Measurements from ENCODE around the gene NOL6. TPM values are rescaled to one million over a fixed set of nuclear protein-coding genes. Genes with fewer than 3 reads are reported as not detected.
"Not testable (repeated sequence)": the region's sequence is repeated elsewhere in the genome, so short reads cannot be mapped to it uniquely, and the experiment has no call there.

Gene NOL6, protein sequence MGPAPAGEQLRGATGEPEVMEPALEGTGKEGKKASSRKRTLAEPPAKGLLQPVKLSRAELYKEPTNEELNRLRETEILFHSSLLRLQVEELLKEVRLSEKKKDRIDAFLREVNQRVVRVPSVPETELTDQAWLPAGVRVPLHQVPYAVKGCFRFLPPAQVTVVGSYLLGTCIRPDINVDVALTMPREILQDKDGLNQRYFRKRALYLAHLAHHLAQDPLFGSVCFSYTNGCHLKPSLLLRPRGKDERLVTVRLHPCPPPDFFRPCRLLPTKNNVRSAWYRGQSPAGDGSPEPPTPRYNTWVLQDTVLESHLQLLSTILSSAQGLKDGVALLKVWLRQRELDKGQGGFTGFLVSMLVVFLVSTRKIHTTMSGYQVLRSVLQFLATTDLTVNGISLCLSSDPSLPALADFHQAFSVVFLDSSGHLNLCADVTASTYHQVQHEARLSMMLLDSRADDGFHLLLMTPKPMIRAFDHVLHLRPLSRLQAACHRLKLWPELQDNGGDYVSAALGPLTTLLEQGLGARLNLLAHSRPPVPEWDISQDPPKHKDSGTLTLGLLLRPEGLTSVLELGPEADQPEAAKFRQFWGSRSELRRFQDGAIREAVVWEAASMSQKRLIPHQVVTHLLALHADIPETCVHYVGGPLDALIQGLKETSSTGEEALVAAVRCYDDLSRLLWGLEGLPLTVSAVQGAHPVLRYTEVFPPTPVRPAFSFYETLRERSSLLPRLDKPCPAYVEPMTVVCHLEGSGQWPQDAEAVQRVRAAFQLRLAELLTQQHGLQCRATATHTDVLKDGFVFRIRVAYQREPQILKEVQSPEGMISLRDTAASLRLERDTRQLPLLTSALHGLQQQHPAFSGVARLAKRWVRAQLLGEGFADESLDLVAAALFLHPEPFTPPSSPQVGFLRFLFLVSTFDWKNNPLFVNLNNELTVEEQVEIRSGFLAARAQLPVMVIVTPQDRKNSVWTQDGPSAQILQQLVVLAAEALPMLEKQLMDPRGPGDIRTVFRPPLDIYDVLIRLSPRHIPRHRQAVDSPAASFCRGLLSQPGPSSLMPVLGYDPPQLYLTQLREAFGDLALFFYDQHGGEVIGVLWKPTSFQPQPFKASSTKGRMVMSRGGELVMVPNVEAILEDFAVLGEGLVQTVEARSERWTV
- total RNA-seq = 10 to 100 TPM; 13.0 to 32.3 (median 27.0) TPM

DNA sequence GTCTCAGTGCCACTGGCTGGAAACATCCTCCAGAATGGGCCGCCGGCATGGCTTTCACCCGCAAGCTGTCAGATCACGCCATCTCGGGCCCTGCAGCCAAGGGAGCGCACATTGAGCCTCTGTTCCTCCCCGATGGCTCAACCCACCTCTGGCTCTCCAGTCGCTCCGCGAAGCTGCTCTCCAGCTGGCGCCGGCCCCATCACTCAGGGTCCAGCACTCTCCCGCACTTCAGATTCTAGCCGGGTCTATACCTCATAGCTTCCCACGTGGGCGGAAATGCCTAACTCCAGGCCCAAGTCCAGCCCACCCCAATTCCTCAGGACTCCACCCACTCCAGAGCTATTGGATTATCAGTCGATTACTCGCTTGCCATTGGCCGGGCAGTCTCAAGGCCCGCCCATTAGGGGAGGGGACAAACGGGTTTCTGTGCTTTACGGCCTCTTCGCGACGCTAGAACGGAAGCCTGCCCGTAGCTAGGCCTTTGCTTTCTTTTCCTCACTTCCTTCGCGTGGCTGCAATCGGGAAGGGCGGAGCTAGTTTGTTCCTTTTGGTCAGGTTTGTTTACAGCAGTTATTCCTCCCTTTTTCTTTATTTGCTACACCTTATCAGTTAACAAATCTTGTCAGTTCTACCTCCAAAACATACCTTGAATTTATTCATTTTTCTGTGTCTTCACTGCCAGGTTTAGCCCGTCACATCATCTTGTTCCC lies at the start of gene NOL6:
NOL6 (minus strand) TSS at position 282 of the 710 bp plus-strand sequence; CDS start at position 200, 82 bp downstream.
- H3K27ac ChIP-seq = peak within 1 kb of the TSS; percentile 40 to 69 (median 61)
- 1 to 2% methylated on average over 20 to 28 of the region's 32 CpGs for WGBS, 2 donors
- intact Hi-C loops (cut with DNase I) = no loop called here

GRCh38 chr9:33521861-33522260 lies 48.1 kb upstream of the NOL6 start:
- H3K9me3 ChIP-seq; DNase-seq; H3K36me3 ChIP-seq; H3K27me3 ChIP-seq; H3K27ac ChIP-seq; H3K4me3 ChIP-seq (replicated peaks in 1 of 3); intact Hi-C loops (cut with DNase I): not testable (repeated sequence)
- WGBS, 2 donors = 73 to 78% methylated on average over 6 of the region's 6 CpGs
- H3K4me1 ChIP-seq = peaks cover 0 to 14% of the 10 kb centered on the region in 2 donors

More for the DNA sequence above, at the start of gene NOL6:
- Histone ChIP-seq H3K4me3 (replicated peaks in 1 of 3) (peak within 1 kb of the TSS; percentile 27 to 79 (median 77)), H3K36me3 (peaks cover 27 to 29% of the 10 kb centered on the region in 2 donors), H3K4me1 (peaks cover 14 to 15% of the 10 kb centered on the region in 2 donors), H3K27me3 (no peaks in the 10 kb centered on the region), H3K9me3 (no peaks in the 10 kb centered on the region)
- DNase-seq = peak; percentile 99
- TF ChIP-seq, protein P1, sequence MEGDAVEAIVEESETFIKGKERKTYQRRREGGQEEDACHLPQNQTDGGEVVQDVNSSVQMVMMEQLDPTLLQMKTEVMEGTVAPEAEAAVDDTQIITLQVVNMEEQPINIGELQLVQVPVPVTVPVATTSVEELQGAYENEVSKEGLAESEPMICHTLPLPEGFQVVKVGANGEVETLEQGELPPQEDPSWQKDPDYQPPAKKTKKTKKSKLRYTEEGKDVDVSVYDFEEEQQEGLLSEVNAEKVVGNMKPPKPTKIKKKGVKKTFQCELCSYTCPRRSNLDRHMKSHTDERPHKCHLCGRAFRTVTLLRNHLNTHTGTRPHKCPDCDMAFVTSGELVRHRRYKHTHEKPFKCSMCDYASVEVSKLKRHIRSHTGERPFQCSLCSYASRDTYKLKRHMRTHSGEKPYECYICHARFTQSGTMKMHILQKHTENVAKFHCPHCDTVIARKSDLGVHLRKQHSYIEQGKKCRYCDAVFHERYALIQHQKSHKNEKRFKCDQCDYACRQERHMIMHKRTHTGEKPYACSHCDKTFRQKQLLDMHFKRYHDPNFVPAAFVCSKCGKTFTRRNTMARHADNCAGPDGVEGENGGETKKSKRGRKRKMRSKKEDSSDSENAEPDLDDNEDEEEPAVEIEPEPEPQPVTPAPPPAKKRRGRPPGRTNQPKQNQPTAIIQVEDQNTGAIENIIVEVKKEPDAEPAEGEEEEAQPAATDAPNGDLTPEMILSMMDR (IDR thresholded peaks at IDR 0.05) = peak in 1 of 6 experiments; percentile 9
- TF ChIP-seq POLR2A (IDR thresholded peaks at IDR 0.05) = peak in 1 of 2 donors; percentile 60

GRCh38 chr9:33517934-33518577 lies 44.3 kb upstream of the NOL6 start:
- H3K36me3 ChIP-seq; H3K27me3 ChIP-seq; DNase-seq; H3K27ac ChIP-seq; H3K9me3 ChIP-seq; H3K4me1 ChIP-seq; intact Hi-C loops (cut with DNase I); H3K4me3 ChIP-seq (replicated peaks in 1 of 3): not testable (repeated sequence)
- WGBS, 2 donors = 54 to 59% methylated on average over 6 of the region's 6 CpGs

DNA sequence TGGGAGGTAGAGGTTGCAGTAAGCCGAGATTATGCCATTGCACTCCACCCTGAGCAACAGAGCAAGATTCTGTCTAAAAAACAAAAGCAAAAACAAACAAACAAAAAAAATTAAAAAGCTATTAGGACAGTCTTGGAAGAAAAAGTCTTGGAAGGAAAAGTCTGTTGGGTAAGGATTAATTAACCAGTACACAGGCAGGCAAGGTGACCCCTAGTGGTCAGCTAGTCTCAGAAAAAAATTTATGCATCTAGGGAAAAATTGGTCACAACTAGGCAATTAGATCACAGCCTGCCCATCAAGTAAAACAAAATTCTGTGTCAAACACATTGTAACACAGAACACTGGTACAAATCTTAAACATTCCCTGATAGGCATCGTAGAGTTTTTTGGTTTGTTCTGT lies 43.6 kb upstream of the NOL6 start:
- TF ChIP-seq, protein P1 (IDR thresholded peaks at IDR 0.05) = peak; percentile 34 to 72 (median 46)
- TF ChIP-seq POLR2A (IDR thresholded peaks at IDR 0.05) = no peak
- Histone ChIP-seq H3K27me3 (no peaks in the 10 kb centered on the region), H3K27ac (no peak overlapping the region), H3K9me3 (no peaks in the 10 kb centered on the region), H3K4me1 (no peaks in the 10 kb centered on the region), H3K36me3 (no peaks in the 10 kb centered on the region), H3K4me3 (replicated peaks in 1 of 3) (no peak overlapping the region)
- intact Hi-C loops (cut with DNase I) = no loop called here
- WGBS, 2 donors = 88 to 91% methylated on average over 2 of the region's 2 CpGs
- peak; percentile 5 to 23 for DNase-seq

GRCh38 chr9:33516397-33516796 lies 42.7 kb upstream of the NOL6 start:
- H3K27ac ChIP-seq; DNase-seq; H3K4me3 ChIP-seq (replicated peaks in 1 of 3); H3K9me3 ChIP-seq; H3K4me1 ChIP-seq; H3K27me3 ChIP-seq; H3K36me3 ChIP-seq; intact Hi-C loops (cut with DNase I): not testable (repeated sequence)
- 93 to 94% methylated on average over 1 of the region's 1 CpG for WGBS, 2 donors

DNA sequence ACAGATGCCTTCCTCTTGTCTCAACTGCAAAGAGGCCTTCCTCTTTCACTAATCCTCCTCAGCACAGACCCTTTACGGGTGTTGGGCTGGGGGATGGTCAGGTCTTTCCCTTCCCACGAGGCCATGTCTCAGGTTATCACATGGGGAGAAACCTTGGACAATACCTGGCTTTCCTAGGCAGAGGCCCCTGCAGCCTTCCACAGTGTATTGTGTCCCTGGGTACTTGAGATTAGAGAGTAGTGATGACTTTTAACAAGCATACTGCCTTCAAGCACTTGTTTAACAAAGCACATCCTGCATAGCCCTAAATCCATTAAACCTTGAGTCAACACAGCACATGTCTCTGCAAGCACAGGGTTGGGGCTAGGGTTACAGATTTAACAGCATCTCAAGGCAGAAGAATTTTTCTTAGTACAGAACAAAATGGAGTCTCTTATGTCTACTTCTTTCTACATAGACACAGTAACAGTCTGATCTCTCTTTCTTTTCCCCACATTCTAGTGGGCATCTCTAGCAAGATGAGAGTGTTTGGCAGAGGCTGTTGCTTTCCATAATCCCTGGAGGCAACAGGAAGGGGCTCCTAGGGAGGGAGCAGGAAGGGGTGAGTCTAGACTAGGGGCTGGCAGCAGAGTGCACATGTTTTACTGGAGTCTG lies 41.7 kb upstream of the NOL6 start:
- H3K27me3 ChIP-seq; DNase-seq; H3K36me3 ChIP-seq; H3K4me1 ChIP-seq; H3K9me3 ChIP-seq; H3K4me3 ChIP-seq (replicated peaks in 1 of 3); intact Hi-C loops (cut with DNase I); H3K27ac ChIP-seq: not testable (repeated sequence)
- WGBS, 2 donors = 50 to 51% methylated on average over 2 of the region's 2 CpGs

GRCh38 chr9:33512535-33512934 lies 38.8 kb upstream of the NOL6 start:
- H3K27ac ChIP-seq; H3K4me1 ChIP-seq; DNase-seq; H3K36me3 ChIP-seq; H3K9me3 ChIP-seq; H3K4me3 ChIP-seq (replicated peaks in 1 of 3); H3K27me3 ChIP-seq; intact Hi-C loops (cut with DNase I): not testable (repeated sequence)
- 90 to 91% methylated on average over 2 of the region's 2 CpGs for WGBS, 2 donors

DNA sequence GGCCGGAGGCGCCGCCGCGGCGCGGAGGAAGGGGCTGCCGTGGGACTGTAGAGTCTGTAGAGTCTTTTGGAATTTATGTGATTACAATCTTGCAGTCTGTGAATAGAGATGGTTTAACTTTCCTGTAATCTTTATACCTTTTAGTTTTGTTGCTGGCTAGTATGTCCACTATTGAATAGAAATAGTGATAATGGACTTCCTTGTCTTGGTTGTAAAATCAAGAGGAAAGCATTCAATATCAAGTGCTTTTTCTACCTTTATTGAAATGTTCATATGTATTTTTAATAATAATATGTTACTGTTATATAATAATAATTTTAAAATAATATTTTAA lies 37.4 kb upstream of the NOL6 start:
- WGBS, 2 donors = 1 to 10% methylated on average over 8 of the region's 8 CpGs
- Histone ChIP-seq H3K4me3 (replicated peaks in 1 of 3) (peak overlapping the region; percentile 39 to 96 (median 60)), H3K27ac (peak overlapping the region; percentile 61 to 91 (median 74))
- H3K9me3 ChIP-seq; DNase-seq; intact Hi-C loops (cut with DNase I); H3K36me3 ChIP-seq; H3K4me1 ChIP-seq; H3K27me3 ChIP-seq: not testable (repeated sequence)

All from thyroid gland (tissue), 4 donors.